GM19438 (cell line): ENCODE data around the gene DST.

ENCODE experiments used
- ATAC-seq: cut with Tn5 transposase; IDR thresholded peaks from one replicate; pipeline ENCODE4 v1.9.1; 2021; ENCODE audit warnings: low read depth; ENCODE audit not compliant: unreplicated experiment

DST gene

GRCh38 chr6:56625356-56625755 is 17.3 kb downstream of the DST start:
- ATAC-seq = no peak

GRCh38 chr6:56624728-56625069 is 18.0 kb downstream of the DST start:
- no peak for ATAC-seq

- ATAC-seq = no peak
These were observed 18.5 kb downstream of the DST start for GRCh38 chr6:56624046-56624727.

- ATAC-seq = no peak
These were observed 22.3 kb downstream of the DST start for GRCh38 chr6:56620229-56620868.

GRCh38 chr6:56618050-56618449 is 24.6 kb downstream of the DST start:
- ATAC-seq = no peak

- ATAC-seq = no peak
These were observed 25.7 kb downstream of the DST start for GRCh38 chr6:56616967-56617366.

GRCh38 chr6:56613247-56613851 is 29.3 kb downstream of the DST start:
- no peak for ATAC-seq

GRCh38 chr6:56608332-56608731 is 34.4 kb downstream of the DST start:
- no peak for ATAC-seq

- ATAC-seq = no peak
These were observed 35.5 kb downstream of the DST start for GRCh38 chr6:56607111-56607752.

- no peak for ATAC-seq
These were observed 37.3 kb downstream of the DST start for GRCh38 chr6:56605435-56605834.

GRCh38 chr6:56604186-56604585 is 38.5 kb downstream of the DST start:
- no peak for ATAC-seq

GRCh38 chr6:56601390-56601789 is 41.3 kb downstream of the DST start:
- ATAC-seq = no peak

GRCh38 chr6:56595490-56596122 is 47.1 kb downstream of the DST start:
- ATAC-seq = peak; percentile 28

GRCh38 chr6:56594699-56595098 is 48.0 kb downstream of the DST start:
- no peak for ATAC-seq

GRCh38 chr6:56593801-56594318 is 48.8 kb downstream of the DST start:
- peak; percentile 86 for ATAC-seq

- ATAC-seq = no peak
These were observed 60.5 kb downstream of the DST start for GRCh38 chr6:56582236-56582635.

GRCh38 chr6:56581296-56581925 is 61.3 kb downstream of the DST start:
- no peak for ATAC-seq

- no peak for ATAC-seq
These were observed 62.4 kb downstream of the DST start for GRCh38 chr6:56580271-56580670.

- no peak for ATAC-seq
These were observed 63.4 kb downstream of the DST start for GRCh38 chr6:56579155-56579851.

- ATAC-seq = no peak
These were observed 67.0 kb downstream of the DST start for GRCh38 chr6:56575736-56576135.
